ENCODE results near the gene MYO7B.

The MYO7B gene

GRCh38 chr2:127558911-127559310 is 23.4 kb downstream of the MYO7B start:
- Histone ChIP-seq H3K23ac (ENCODE audit: low read depth, low read length, poor library complexity) (no peak overlapping the region), H3K18ac (ENCODE audit: low read length) (no peak overlapping the region), H2BK12ac (ENCODE audit: low read length) (no peak overlapping the region), H2AFZ (ENCODE audit: low read length) (no peak overlapping the region), H3K79me1 (ENCODE audit: low read depth, low read length) (no peaks in the 10 kb centered on the region), H2BK5ac (ENCODE audit: low read length) (no peak overlapping the region), H3K27me3 (ENCODE audit: control insufficient read depth in 3 of 3, insufficient read depth in 3 of 3, low read depth in 1 of 3, low read length in 3 of 3) (peaks cover 0 to 22% (median 0%) of the 10 kb centered on the region in 3 experiments), H4K8ac (ENCODE audit: low read depth, low read length) (no peak overlapping the region), H3K9me3 (replicated peaks in 1 of 2; ENCODE audit: control insufficient read depth in 2 of 2, insufficient read depth in 1 of 2, low read depth in 1 of 2, low read length in 2 of 2) (no peaks in the 10 kb centered on the region), H3K4me2 (ENCODE audit: insufficient read depth, low read length, poor library complexity, severe bottlenecking) (no peak overlapping the region), H2BK15ac (ENCODE audit: low read length) (no peak overlapping the region), H3K9ac (ENCODE audit: low read depth, low read length, poor library complexity) (no peak overlapping the region), H3K36me3 (replicated peaks in 1 of 2; ENCODE audit: control insufficient read depth in 2 of 2, insufficient read depth in 2 of 2, low read length in 2 of 2) (no peaks in the 10 kb centered on the region), H2BK120ac (ENCODE audit: low read depth, low read length) (no peak overlapping the region), H3K14ac (ENCODE audit: low read length) (no peak overlapping the region), H3K4me3 (ENCODE audit: low read length in 2 of 2) (no peak overlapping the region), H3K4ac (ENCODE audit: low read length) (no peak overlapping the region), H2AK5ac (ENCODE audit: low read depth, low read length) (no peak overlapping the region), H4K91ac (ENCODE audit: low read depth, low read length, poor library complexity) (no peak overlapping the region), H3K4me1 (ENCODE audit: control insufficient read depth in 2 of 2, insufficient read depth in 1 of 2, low read depth in 1 of 2, low read length in 2 of 2) (no peaks in the 10 kb centered on the region), H3K27ac (replicated peaks; ENCODE audit: low read length) (no peak overlapping the region)
- no peak for DNase-seq (ENCODE audit: low spot score)
- no CpG with 5 or more reads among the region's 8 CpGs for WGBS, 2 donors (ENCODE audit: extremely low coverage in 2 of 2, insufficient read length in 2 of 2, insufficient replicate concordance in 1 of 2)

- no peak overlapping the region for H3K23ac ChIP-seq (ENCODE audit: low read depth, low read length, poor library complexity)
- H2BK12ac ChIP-seq (ENCODE audit: low read length) = no peak overlapping the region
- no peak overlapping the region for H4K91ac ChIP-seq (ENCODE audit: low read depth, low read length, poor library complexity)
- no peaks in the 10 kb centered on the region for H3K79me1 ChIP-seq (ENCODE audit: low read depth, low read length)
- H2AFZ ChIP-seq (ENCODE audit: low read length) = no peak overlapping the region
- H2BK120ac ChIP-seq (ENCODE audit: low read depth, low read length) = no peak overlapping the region
- WGBS, 2 donors (ENCODE audit: extremely low coverage in 2 of 2, insufficient read length in 2 of 2, insufficient replicate concordance in 1 of 2) = no CpG with 5 or more reads among the region's 5 CpGs
- H2BK15ac ChIP-seq (ENCODE audit: low read length) = no peak overlapping the region
- no peak overlapping the region for H3K14ac ChIP-seq (ENCODE audit: low read length)
- no peak overlapping the region for H2BK5ac ChIP-seq (ENCODE audit: low read length)
- no peak overlapping the region for H3K9ac ChIP-seq (ENCODE audit: low read depth, low read length, poor library complexity)
- H4K8ac ChIP-seq (ENCODE audit: low read depth, low read length) = no peak overlapping the region
- no peaks in the 10 kb centered on the region for H3K36me3 ChIP-seq (replicated peaks in 1 of 2; ENCODE audit: control insufficient read depth in 2 of 2, insufficient read depth in 2 of 2, low read length in 2 of 2)
- no peak overlapping the region for H3K4me2 ChIP-seq (ENCODE audit: insufficient read depth, low read length, poor library complexity, severe bottlenecking)
- no peak overlapping the region for H3K18ac ChIP-seq (ENCODE audit: low read length)
- no peak overlapping the region for H3K4me3 ChIP-seq (ENCODE audit: low read length in 2 of 2)
- no peak for DNase-seq (ENCODE audit: low spot score)
- H3K9me3 ChIP-seq (replicated peaks in 1 of 2; ENCODE audit: control insufficient read depth in 2 of 2, insufficient read depth in 1 of 2, low read depth in 1 of 2, low read length in 2 of 2) = no peaks in the 10 kb centered on the region
- H2AK5ac ChIP-seq (ENCODE audit: low read depth, low read length) = no peak overlapping the region
- H3K4ac ChIP-seq (ENCODE audit: low read length) = no peak overlapping the region
- H3K4me1 ChIP-seq (ENCODE audit: control insufficient read depth in 2 of 2, insufficient read depth in 1 of 2, low read depth in 1 of 2, low read length in 2 of 2) = no peaks in the 10 kb centered on the region
- peaks cover 0 to 22% (median 0%) of the 10 kb centered on the region in 3 experiments for H3K27me3 ChIP-seq (ENCODE audit: control insufficient read depth in 3 of 3, insufficient read depth in 3 of 3, low read depth in 1 of 3, low read length in 3 of 3)
- H3K27ac ChIP-seq (replicated peaks; ENCODE audit: low read length) = no peak overlapping the region
These were observed 24.0 kb downstream of the MYO7B start for GRCh38 chr2:127559454-127559853.

GRCh38 chr2:127560201-127560930 is 24.9 kb downstream of the MYO7B start:
- H2AK5ac ChIP-seq (ENCODE audit: low read depth, low read length) = no peak overlapping the region
- no peak overlapping the region for H3K14ac ChIP-seq (ENCODE audit: low read length)
- peaks cover 0 to 29% (median 0%) of the 10 kb centered on the region in 3 experiments for H3K27me3 ChIP-seq (ENCODE audit: control insufficient read depth in 3 of 3, insufficient read depth in 3 of 3, low read depth in 1 of 3, low read length in 3 of 3)
- H2BK5ac ChIP-seq (ENCODE audit: low read length) = no peak overlapping the region
- H3K4me3 ChIP-seq (ENCODE audit: low read length in 2 of 2) = no peak overlapping the region
- H3K4me1 ChIP-seq (ENCODE audit: control insufficient read depth in 2 of 2, insufficient read depth in 1 of 2, low read depth in 1 of 2, low read length in 2 of 2) = peaks cover 0 to 1% of the 10 kb centered on the region in 2 donors
- no peak overlapping the region for H3K4me2 ChIP-seq (ENCODE audit: insufficient read depth, low read length, poor library complexity, severe bottlenecking)
- H2BK15ac ChIP-seq (ENCODE audit: low read length) = peak overlapping the region; percentile 38
- no peak overlapping the region for H3K4ac ChIP-seq (ENCODE audit: low read length)
- H3K27ac ChIP-seq (replicated peaks; ENCODE audit: low read length) = no peak overlapping the region
- H4K8ac ChIP-seq (ENCODE audit: low read depth, low read length) = no peak overlapping the region
- H2BK120ac ChIP-seq (ENCODE audit: low read depth, low read length) = no peak overlapping the region
- no peak overlapping the region for H4K91ac ChIP-seq (ENCODE audit: low read depth, low read length, poor library complexity)
- H3K79me1 ChIP-seq (ENCODE audit: low read depth, low read length) = no peaks in the 10 kb centered on the region
- no peak overlapping the region for H3K23ac ChIP-seq (ENCODE audit: low read depth, low read length, poor library complexity)
- no peak for DNase-seq (ENCODE audit: low spot score)
- no peaks in the 10 kb centered on the region for H3K9me3 ChIP-seq (replicated peaks in 1 of 2; ENCODE audit: control insufficient read depth in 2 of 2, insufficient read depth in 1 of 2, low read depth in 1 of 2, low read length in 2 of 2)
- no peaks in the 10 kb centered on the region for H3K36me3 ChIP-seq (replicated peaks in 1 of 2; ENCODE audit: control insufficient read depth in 2 of 2, insufficient read depth in 2 of 2, low read length in 2 of 2)
- H2BK12ac ChIP-seq (ENCODE audit: low read length) = no peak overlapping the region
- H3K9ac ChIP-seq (ENCODE audit: low read depth, low read length, poor library complexity) = no peak overlapping the region
- no peak overlapping the region for H3K18ac ChIP-seq (ENCODE audit: low read length)
- no CpG with 5 or more reads among the region's 13 CpGs for WGBS, 2 donors (ENCODE audit: extremely low coverage in 2 of 2, insufficient read length in 2 of 2, insufficient replicate concordance in 1 of 2)
- no peak overlapping the region for H2AFZ ChIP-seq (ENCODE audit: low read length)

- H4K91ac ChIP-seq (ENCODE audit: low read depth, low read length, poor library complexity) = no peak overlapping the region
- no peak overlapping the region for H2BK12ac ChIP-seq (ENCODE audit: low read length)
- H3K79me1 ChIP-seq (ENCODE audit: low read depth, low read length) = no peaks in the 10 kb centered on the region
- H2AK5ac ChIP-seq (ENCODE audit: low read depth, low read length) = no peak overlapping the region
- H2AFZ ChIP-seq (ENCODE audit: low read length) = no peak overlapping the region
- H3K4me1 ChIP-seq (ENCODE audit: control insufficient read depth in 2 of 2, insufficient read depth in 1 of 2, low read depth in 1 of 2, low read length in 2 of 2) = peaks cover 0 to 1% of the 10 kb centered on the region in 2 donors
- H3K9me3 ChIP-seq (replicated peaks in 1 of 2; ENCODE audit: control insufficient read depth in 2 of 2, insufficient read depth in 1 of 2, low read depth in 1 of 2, low read length in 2 of 2) = no peaks in the 10 kb centered on the region
- H3K4ac ChIP-seq (ENCODE audit: low read length) = no peak overlapping the region
- no peak overlapping the region for H3K14ac ChIP-seq (ENCODE audit: low read length)
- no peak overlapping the region for H2BK5ac ChIP-seq (ENCODE audit: low read length)
- no peak overlapping the region for H3K23ac ChIP-seq (ENCODE audit: low read depth, low read length, poor library complexity)
- no peak overlapping the region for H3K18ac ChIP-seq (ENCODE audit: low read length)
- no peak overlapping the region for H3K9ac ChIP-seq (ENCODE audit: low read depth, low read length, poor library complexity)
- no peak overlapping the region for H2BK120ac ChIP-seq (ENCODE audit: low read depth, low read length)
- H3K27me3 ChIP-seq (ENCODE audit: control insufficient read depth in 3 of 3, insufficient read depth in 3 of 3, low read depth in 1 of 3, low read length in 3 of 3) = peaks cover 0 to 34% (median 0%) of the 10 kb centered on the region in 3 experiments
- no peaks in the 10 kb centered on the region for H3K36me3 ChIP-seq (replicated peaks in 1 of 2; ENCODE audit: control insufficient read depth in 2 of 2, insufficient read depth in 2 of 2, low read length in 2 of 2)
- H4K8ac ChIP-seq (ENCODE audit: low read depth, low read length) = no peak overlapping the region
- no CpG with 5 or more reads among the region's 5 CpGs for WGBS, 2 donors (ENCODE audit: extremely low coverage in 2 of 2, insufficient read length in 2 of 2, insufficient replicate concordance in 1 of 2)
- no peak overlapping the region for H3K27ac ChIP-seq (replicated peaks; ENCODE audit: low read length)
- H3K4me3 ChIP-seq (ENCODE audit: low read length in 2 of 2) = no peak overlapping the region
- H2BK15ac ChIP-seq (ENCODE audit: low read length) = no peak overlapping the region
- no peak for DNase-seq (ENCODE audit: low spot score)
- no peak overlapping the region for H3K4me2 ChIP-seq (ENCODE audit: insufficient read depth, low read length, poor library complexity, severe bottlenecking)
These were observed 25.4 kb downstream of the MYO7B start for GRCh38 chr2:127560931-127561280.
